NCI-H2171 treated with DMSO at 0.1 percent for 48 hours (cell line): ENCODE data around the gene IFI44L.

Experiments
- DNase-seq: peaks from one replicate; lab custom pipeline; 2025; lab: John Stamatoyannopoulos, UW

IFI44L gene

DNA sequence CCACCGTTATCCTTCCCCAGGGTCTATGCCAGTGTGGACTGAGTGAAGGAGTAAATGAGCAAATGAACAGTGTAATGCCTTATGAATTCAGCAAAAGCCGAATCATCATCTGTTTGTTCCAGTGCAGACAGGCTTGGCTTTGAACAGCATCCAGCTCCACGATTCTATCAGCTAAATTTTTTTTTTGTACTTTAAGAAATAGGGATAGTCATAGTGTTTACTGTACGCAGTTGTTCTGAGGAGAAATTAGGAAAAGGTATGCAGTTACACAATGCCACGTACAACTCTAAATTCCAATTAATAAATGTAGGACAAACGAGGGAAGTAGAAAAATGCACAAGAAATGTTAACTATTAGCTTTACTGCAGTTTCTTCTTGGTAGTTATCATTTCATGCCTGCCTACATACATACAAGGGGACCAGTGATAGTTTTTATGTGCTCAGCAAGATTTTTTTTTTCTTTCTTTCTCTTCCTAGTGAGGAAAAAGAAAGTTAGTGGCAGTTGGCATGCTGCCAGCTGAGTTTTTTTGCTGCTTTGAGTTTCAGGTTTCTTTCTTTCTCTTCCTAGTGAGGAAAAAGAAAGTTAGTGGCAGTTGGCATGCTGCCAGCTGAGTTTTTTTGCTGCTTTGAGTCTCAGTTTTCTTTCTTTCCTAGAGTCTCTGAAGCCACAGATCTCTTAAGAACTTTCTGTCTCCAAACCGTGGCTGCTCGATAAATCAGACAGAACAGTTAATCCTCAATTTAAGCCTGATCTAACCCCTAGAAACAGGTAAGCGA, at the start of gene IFI44L:
TSS of gene IFI44L (plus strand) at position 646 of the 777 bp plus-strand sequence. CDS start 7,468 bp downstream, outside the sequence.
- no peak for DNase-seq

DNA sequence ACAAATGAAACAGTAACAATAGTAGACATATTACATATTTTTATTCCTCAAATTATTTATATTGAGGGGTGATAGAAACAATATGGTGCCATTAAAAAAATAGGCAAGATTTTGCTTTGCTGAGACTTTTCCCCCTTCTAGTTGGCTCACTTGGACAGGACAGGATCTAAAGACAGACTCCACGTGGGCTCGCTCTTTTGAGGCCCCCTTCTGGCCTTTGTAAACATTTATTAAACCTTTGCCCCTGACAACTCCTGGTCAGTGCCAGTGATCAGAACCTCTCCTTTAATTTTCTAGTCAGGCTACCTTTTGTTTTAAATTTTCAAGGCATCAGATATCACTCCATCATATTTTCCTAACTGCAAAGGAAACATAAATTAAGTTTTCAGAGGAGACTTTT, 49.7 kb upstream of the IFI44L start:
- DNase-seq = no peak

DNA sequence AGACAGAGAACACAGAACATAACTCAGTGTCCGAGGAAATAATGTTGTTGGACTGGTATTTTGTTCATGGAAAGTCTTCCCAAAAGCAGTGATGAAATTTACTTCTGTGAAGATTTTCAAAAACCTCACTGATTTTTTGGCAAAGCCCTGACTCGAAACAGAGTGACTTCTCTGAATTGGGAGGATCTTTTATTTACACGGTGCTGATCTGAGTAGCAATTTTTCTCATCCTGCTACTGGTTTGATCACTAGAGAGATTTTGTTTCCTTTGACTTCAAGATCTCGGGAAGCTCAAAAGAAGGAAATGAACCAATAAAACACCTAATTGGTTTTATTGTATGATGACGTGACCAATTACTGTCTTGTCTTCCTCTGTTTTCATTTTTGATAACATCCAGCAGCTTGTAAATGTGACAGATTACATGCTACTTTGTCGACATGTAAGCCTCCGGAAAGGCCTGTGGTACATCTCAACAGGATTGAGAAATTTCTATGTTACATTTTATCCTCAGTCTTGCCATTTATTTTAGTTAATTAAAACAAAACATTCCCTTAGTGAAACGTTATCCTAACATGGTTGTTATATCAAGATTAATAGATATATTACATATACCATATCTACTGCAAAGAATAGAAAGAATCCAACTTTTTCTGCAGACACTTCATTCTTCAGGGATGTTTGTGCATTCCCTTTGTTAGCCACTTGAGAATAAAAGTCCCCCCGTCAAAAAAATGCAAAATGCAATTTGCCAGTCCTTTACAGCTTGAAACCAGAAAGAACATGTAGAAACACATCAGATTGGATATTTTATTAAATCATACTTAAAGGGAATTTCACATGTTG, 42.8 kb upstream of the IFI44L start:
- no peak for DNase-seq

DNA sequence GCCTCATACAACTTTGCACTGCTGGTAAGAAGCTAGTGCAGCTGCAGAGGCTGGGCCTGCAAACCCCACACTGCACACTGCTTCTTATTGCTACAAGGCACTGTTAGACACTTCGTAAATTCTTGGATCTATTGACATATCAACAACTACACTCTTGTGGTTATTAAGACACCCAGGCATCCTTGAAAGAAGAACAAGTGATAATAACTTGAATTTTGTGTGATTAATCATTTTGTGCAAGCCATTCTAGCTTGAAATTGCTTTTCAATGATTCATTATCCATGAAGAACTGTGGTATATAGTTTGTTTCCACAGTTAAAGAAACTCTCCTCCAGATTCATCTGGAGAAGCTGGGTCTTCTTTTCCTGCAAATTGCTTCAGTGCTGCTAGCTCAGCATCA, 33.7 kb upstream of the IFI44L start:
- DNase-seq = no peak

DNA sequence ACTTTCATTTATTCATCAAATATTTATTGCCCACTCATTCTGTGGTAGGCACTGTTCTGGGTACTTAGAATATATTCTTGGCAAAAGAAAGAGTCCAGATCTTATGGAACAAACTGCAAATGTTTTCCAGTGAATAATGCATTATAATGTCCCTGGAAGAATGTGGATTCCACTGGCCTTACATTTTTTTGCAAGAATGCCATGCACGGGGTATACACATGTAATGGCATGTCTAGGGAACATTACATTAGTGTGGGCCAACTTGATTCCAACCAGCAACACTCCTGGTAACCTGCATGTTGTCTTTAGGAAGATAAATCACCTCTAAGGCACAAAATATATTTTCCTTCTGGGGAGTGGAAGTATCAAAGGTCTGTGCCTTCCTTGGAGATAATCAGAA, 33.0 kb upstream of the IFI44L start:
- DNase-seq = no peak

DNA sequence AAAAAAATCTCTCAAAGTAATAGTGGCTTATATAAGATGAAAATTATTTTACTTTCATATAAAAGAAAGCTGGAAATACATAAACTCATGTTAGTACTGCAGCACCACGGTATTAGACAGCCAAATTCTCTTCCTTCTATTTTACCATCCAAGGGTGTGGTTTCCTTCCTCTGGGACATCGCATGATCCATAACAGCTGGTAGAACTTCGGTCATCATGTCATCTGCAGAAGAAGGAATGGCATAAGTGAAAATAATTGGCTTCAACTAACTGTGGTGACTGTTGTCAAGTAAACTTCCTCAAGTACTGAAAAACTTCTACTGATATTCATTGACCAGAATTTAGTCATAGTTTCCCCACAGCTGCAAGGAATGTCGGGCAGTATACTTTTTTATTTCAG, 28.3 kb upstream of the IFI44L start:
- no peak for DNase-seq

DNA sequence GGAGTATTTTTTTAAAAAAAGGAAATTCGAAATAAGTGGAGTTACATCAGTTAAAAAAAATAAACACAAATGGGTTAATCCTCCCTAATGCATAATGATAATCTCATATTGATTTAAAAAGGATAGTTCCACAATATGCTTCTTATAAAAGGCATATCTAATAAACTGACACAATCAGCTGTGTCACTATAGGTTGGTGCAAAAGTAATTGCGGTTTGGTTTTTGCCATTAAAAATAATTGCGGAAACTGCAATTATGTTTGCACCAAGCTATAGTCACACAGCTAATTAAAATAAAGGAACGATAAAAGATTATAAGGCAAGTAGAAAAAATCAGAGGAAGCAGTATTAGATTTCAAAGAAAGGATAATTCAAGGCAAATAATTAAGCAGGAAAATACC, 21.0 kb upstream of the IFI44L start:
- DNase-seq = no peak

DNA sequence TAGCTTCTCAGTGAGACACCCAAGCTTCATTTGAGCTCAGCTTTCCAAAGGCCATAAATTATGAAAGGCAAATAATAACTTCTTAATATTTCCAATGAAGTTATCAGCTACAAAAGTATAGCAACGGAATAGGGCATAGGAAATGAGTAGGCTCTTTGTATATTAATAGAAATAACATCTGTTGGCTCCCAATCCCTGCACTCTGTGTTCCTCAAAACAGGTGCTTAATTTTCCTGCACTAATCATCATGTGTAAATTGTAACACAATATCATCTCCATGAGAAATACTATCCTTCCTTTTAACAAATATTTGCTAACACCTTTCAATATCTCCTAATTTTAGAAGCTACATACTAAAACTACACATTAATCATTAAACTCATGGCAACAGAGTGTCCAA, 19.2 kb upstream of the IFI44L start:
- no peak for DNase-seq

DNA sequence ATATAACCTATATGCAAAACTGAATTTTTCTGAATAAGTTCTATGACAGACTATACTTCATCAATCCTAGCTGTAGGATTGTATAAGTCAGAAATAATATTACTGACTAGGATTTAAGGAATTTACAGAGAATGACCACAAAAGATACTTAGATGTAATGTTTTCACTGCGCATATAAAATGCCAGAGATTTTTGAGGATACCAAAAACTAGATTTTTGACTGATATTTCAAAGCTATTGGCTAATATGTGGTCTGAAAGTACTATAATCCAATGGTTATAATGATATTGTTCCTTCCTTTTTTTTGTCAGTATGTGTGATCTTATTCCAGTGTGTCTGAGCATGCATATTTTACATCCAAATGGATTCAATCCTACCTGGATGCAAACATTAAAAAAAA, 17.0 kb upstream of the IFI44L start:
- DNase-seq = no peak

DNA sequence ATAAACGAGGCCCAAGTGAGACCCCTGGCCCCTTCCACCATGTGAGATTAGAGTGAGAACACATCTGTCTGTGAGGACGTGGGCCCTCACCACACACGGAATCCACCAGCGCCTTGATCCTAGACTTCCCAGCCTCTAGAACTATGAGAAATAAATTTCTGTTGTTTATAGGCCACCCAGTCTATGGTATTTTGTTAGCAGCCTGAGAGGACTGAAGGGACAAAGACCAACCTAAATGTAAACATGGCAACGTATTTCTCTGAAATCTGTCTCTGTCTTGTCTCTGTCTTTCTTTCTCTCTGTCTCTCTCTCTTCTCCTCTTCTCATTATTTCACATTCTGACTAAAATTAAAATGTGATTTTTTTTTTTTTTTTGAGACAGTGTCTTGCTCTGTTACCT, 15.6 kb upstream of the IFI44L start:
- no peak for DNase-seq

DNA sequence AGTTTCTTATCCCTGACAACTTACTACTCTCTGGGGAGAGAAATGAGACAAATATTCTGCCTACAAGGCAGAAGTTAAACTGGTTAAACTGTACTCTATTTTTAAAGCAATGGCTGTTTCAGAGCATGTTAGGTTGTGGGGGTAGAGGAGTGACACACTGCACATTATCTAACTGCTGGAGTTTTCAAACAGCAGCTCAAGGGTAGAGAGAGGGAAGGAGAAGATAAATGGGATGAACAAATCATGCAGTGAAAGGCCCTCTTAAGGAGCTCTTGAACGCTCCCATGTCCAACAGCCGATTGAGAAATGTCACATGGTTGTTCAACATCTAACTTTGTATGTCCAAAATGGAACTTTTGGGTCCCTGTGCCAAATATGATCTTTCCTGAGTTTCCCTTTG, 14.0 kb upstream of the IFI44L start:
- no peak for DNase-seq

DNA sequence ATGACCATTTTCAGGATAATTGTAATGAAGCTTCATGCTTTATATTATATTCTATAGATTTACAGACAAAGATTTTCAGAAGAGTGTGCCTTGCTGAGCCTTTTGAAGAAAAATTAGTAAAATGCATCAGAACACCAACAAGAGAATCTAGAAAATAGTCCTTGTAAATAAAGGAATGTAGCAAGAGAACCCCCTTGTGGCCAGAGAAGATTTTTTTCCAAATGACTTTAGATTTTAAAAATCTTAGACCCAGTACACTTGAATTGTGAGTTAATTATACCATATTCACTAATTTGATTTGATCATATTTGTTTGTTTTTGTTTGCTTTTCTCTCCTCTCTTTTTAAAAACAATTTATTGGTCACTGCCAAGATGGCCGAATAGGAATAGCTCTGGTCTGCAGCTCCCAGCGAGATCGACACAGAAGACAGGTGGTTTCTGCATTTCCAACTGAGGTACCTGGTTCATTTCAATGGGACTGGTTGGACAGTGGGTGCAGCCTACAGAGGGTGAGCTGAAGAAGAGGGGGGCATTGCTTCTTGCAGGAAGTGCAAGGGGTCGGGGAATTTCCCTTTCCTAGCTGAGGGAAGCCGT, 12.8 kb upstream of the IFI44L start:
- DNase-seq = peak; percentile 9

DNA sequence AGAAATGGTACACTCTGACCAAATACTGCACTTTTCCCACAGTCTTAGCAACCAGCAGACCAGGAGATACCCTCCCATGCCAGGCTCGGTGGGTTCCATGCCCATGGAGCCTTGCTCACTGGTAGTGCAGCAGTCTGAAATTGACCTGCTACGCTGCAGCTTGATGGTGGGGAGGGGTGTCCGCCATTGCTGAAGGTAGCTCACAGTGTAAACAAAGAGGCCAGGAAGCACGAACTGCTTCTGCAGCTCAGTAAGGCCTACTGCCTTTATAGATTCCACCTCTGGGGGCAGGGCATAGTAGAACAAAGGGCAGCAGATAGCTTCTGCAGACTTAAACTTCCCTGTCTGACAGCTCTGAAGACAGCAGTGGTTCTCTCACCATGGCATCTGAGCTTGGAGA, 12.3 kb upstream of the IFI44L start:
- no peak for DNase-seq

DNA sequence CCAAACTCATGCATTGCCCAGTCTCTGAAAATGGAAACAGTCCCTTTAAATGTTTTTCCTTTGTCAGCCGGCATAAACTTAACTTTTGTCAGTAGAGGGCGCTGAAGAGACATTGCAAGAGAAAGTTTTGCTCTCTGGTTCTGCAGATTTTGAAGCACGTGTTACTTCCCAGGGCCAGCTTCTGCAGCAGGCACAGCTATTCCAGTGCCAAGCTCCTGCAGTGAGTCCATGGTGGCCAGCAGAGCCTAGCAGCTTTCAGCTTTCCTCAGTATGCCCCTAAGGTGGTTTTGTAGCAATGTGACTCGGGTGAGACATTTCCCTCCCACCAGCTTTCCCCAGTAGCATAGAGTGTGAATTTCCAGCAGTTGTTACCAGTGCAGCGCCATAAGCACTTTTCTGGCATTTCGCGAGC, 2.6 kb upstream of the IFI44L start:
- peak; percentile 54 for DNase-seq

DNA sequence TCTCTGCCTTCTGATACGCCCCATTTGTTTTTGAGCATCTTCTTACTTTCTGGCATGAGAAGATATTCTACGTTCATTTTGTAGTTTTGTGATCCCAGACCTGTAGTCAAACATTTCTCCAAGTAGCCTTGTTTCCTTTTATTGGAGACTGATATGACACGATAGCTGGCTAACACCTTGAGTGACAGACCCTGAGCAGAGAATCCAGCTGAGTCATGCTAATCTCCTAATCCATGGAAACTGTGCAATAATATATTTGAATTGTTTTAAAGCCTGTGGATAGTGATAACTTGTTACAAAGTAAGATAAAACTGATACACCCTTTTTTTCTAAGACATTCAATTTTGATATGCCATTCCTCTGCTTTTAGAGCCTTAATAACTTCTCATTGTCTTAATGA, 1.2 kb upstream of the IFI44L start:
- DNase-seq = no peak

DNA sequence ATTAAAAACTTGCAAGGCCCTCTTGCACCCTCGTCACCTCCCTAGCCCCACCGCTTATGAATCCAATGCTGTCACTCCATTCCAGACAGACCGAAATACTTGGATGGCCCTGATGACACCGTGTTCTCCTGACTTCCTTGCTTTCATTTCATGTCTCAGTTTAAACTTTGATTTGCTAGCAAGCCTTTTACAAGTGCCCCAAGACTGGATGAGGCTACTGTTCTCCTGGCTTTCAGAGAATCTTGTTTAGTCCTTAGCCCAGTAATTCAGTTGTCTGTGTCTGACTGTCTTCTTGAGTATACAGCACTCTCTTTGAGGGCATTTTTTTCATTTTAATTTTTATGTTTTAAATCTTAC, 824 bp upstream of the IFI44L start:
- no peak for DNase-seq

DNA sequence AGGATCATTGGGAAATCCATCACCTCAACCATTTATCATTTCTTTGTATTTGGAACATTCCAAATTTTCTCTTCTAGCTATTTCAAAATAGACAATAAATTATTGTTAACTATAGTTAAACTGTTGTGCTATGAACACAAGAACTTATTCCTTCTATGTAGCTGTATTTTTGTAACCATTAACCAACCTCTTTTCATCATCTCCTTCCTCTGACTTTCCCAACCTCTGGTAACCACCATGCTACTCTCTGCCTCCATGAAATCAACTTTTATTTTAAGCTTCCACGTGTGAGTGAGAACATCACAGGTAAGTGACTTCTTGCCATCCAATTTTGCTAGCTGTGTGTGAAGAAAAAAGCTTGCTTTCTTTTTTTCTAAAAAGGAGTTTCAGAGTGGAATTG, 418 bp downstream of the IFI44L start:
- DNase-seq = no peak

DNA sequence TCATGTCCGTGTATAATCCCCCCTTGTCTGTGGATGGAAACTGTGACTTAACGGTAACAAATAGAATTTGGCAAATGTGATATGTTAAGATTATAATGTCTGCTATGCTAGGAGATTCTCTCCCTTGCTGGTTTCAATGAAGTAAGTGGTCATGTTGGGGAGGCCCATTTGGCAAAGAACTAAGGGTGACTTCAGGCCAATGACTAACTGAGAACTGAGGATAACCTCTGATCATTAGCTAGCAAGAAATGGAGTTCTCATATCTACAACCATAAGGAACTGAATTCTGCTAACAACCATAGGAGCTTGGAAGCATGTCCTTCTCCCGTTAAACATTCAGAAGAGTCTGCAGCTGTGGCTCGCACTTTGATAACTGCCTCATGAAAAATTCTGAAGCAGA, 2.3 kb downstream of the IFI44L start:
- DNase-seq = no peak

DNA sequence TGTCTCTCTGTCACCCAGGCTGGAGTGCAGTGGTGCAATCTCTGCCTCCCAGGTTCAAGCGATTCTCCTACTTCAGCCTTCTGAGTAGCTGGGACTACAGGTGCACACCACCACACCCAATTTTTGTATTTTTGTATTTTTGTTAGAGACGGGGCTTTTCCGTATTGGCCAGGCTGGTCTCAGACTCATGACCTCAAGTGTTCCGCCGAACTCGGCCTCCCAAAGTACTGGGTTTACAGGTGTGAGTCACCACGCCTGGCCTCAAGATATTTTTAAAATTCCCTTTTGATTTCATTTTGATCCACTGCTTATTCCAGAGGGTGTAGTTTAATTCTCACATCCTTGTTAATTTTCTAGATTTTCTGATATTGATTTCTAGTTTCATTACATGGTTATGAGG, 3.8 kb downstream of the IFI44L start:
- no peak for DNase-seq

DNA sequence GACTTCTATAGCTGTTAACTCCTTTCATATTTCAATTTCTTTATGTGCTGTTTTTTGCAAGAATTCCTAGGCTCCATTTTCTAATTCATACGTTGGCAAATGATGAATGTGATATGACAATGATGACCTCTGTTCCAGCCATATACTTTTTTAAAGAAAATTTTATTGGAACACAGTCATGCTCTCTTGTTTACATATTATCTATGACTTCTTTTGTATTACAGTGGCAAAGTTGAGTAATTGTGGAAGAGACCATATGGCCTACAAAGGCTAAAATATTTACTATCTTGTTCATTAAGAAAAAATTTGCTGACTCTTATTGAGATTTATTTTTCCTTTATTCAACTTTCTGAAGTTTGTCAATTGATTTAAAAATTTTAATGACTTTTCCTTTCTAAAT, 7.1 kb downstream of the IFI44L start:
- no peak for DNase-seq

DNA sequence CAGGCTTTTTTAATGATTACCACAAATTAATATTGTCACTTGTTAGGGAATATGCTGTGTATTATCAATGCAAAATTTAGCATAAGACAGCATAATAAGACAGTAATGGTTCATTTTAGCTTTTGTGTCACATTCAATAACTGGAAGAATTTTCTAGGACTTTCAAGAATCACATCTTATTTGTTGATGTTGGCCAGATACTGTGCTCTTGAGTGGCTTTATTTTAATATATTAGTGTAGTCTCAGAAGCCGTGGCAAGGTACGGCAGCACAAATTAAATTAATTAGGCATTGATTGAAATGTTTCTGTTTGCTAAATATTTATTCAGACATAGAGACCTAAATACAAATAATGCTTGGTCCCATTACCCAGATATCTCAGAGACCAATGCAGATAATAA, 10.4 kb downstream of the IFI44L start:
- no peak for DNase-seq

DNA sequence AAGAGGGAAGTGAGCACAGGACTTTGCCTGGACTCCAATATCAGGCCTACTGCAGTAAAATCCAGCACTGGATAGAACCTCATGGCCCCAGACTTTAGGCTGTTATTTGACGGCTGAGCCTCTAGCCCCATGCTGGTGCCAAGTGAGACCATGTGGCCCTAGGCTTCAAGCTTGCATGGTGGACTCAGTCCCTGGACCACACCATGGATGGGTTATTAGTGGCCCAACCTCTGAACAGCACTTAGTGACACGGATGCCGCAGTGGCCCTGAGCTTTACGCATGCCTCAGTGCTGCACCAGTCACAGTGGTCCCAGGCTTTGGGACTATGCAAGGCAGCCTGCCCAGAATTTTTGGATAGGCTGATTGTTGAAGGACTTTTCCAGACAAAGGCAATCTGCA, 13.0 kb downstream of the IFI44L start:
- no peak for DNase-seq

DNA sequence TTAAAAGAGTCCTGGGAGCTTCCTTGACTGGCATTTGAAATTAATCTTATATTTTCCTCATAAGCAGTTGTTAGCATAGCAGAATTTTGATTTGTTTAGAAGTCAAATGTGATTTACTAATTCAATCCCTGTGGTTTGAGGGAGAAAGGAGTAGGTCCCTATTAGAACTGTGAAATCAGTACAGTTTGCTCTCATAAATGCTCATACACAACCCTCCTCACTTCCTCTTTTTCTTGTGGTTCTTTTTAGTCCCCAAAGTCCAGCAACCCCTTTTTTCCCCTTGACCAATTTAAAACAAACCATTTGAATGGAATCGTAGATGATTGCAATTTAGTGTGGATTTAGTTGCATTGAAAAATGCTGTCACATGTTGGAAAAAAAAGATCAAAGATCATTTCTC, 20.2 kb downstream of the IFI44L start:
- no peak for DNase-seq
